ENCODE results near the gene CDH12. TPM values are rescaled to one million over a fixed set of nuclear protein-coding genes. Genes with fewer than 3 reads are reported as not detected.
"Not testable (repeated sequence)": the region's sequence is repeated elsewhere in the genome, so short reads cannot be mapped to it uniquely, and the experiment has no call there.

Gene CDH12
- polyA plus RNA-seq, 4 donors, result 2.6 TPM; not detected in 3

DNA sequence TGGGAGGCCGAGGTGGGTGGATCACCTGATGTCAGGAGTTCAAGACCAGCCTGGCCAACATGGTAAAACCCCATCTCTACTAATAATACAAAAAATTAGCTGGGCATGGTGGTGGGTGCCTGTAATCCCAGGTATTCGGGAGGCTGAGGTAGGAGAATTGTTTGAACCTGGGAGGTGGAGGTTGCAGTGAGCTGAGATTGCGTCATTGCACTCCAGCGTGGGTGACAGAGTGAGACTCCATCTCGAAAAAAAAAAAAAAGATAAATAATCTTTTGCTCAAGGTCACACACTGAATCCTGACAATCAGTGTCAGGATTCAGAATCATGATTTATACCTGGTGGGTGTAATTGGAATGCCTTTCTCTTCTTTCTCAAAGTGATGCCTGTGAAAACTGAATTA, 5.8 kb upstream of the CDH12 start:
- H3K4me3 ChIP-seq (ENCODE audit: low read depth in 1 of 3, low read length in 3 of 3); H3K27ac ChIP-seq (ENCODE audit: low read depth in 1 of 3, low read length in 2 of 3); H3K9me3 ChIP-seq (ENCODE audit: control insufficient read depth in 2 of 2, insufficient read depth in 1 of 2, low read depth in 1 of 2, low read length in 1 of 2); H3K4me1 ChIP-seq (ENCODE audit: control insufficient read depth in 3 of 3, insufficient read depth in 2 of 3, low read depth in 1 of 3, low read length in 2 of 3); DNase-seq; FAIRE-seq; H3K36me3 ChIP-seq (ENCODE audit: control insufficient read depth in 3 of 3, insufficient read depth in 2 of 3, low read depth in 1 of 3, low read length in 3 of 3); H3K27me3 ChIP-seq (ENCODE audit: control insufficient read depth in 3 of 3, insufficient read depth in 3 of 3, low read length in 3 of 3): not testable (repeated sequence)
- 71 to 84% (median 81%) methylated on average over 5 of the region's 5 CpGs for WGBS, 3 donors

DNA sequence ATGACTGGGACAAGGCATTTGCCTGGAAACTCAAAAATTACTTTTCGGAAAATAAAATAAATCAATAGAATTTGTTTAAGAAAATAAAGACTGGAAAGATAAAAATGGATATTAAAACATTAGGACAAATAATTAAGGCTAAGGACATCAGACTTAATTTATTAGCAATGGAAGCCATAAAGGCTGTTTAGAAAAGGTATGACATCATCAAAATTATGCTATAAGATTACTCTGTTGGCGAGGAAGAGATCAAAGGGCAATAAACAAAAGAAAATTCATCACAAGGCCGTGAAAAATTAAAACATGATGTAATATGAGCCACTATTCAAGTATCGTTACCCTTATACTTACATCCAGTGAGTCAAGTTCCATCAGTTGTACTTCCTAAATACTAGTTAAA, 2.7 kb upstream of the CDH12 start:
- Histone ChIP-seq H3K9me3 (ENCODE audit: control insufficient read depth in 2 of 2, insufficient read depth in 1 of 2, low read depth in 1 of 2, low read length in 1 of 2) (no peaks in the 10 kb centered on the region), H3K27ac (ENCODE audit: low read depth in 1 of 3, low read length in 2 of 3) (no peak overlapping the region), H3K4me3 (ENCODE audit: low read depth in 1 of 3, low read length in 3 of 3) (no peak overlapping the region), H3K36me3 (ENCODE audit: control insufficient read depth in 3 of 3, insufficient read depth in 2 of 3, low read depth in 1 of 3, low read length in 3 of 3) (no peaks in the 10 kb centered on the region), H3K4me1 (ENCODE audit: control insufficient read depth in 3 of 3, insufficient read depth in 2 of 3, low read depth in 1 of 3, low read length in 2 of 3) (no peaks in the 10 kb centered on the region), H3K27me3 (ENCODE audit: control insufficient read depth in 3 of 3, insufficient read depth in 3 of 3, low read length in 3 of 3) (peaks cover 0 to 7% (median 0%) of the 10 kb centered on the region in 3 donors)
- 49 to 66% (median 60%) methylated on average over 4 of the region's 4 CpGs for WGBS, 3 donors
- no peak for FAIRE-seq
- DNase-seq, result no peak

GRCh38 chr5:22850981-22851380, 2.2 kb downstream of the CDH12 start:
- H3K9me3 ChIP-seq (ENCODE audit: control insufficient read depth in 2 of 2, insufficient read depth in 1 of 2, low read depth in 1 of 2, low read length in 1 of 2), result no peaks in the 10 kb centered on the region
- DNase-seq (no peak), FAIRE-seq (no peak)
- no peaks in the 10 kb centered on the region for H3K36me3 ChIP-seq (ENCODE audit: control insufficient read depth in 3 of 3, insufficient read depth in 2 of 3, low read depth in 1 of 3, low read length in 3 of 3)
- no peak overlapping the region for H3K27ac ChIP-seq (ENCODE audit: low read depth in 1 of 3, low read length in 2 of 3)
- WGBS, 3 donors, result 43 to 51% (median 48%) methylated on average over 3 of the region's 3 CpGs
- peaks cover 0 to 7% (median 0%) of the 10 kb centered on the region in 3 donors for H3K27me3 ChIP-seq (ENCODE audit: control insufficient read depth in 3 of 3, insufficient read depth in 3 of 3, low read length in 3 of 3)
- no peaks in the 10 kb centered on the region for H3K4me1 ChIP-seq (ENCODE audit: control insufficient read depth in 3 of 3, insufficient read depth in 2 of 3, low read depth in 1 of 3, low read length in 2 of 3)
- H3K4me3 ChIP-seq (ENCODE audit: low read depth in 1 of 3, low read length in 3 of 3), result no peak overlapping the region

DNA sequence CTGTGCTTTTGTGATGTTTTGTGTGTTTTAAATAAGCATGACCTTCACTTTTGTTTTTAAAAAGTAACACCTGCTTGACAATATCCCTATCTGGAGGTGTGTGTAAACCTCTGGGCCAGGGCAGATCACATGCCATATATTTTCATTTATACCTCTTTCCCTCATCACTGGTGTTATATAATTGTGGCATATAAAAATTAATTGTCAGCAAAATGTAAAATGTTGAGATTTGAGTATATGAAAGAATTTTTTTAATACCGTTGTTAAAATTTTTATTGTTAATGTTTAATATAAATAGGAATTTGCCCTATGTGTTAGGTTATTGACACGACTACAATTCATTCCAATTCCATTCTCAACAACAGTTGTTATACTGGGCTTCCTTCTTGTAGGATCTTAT, 6.5 kb downstream of the CDH12 start:
- no peaks in the 10 kb centered on the region for H3K4me1 ChIP-seq (ENCODE audit: control insufficient read depth in 3 of 3, insufficient read depth in 2 of 3, low read depth in 1 of 3, low read length in 2 of 3)
- no peaks in the 10 kb centered on the region for H3K36me3 ChIP-seq (ENCODE audit: control insufficient read depth in 3 of 3, insufficient read depth in 2 of 3, low read depth in 1 of 3, low read length in 3 of 3)
- WGBS, 3 donors, result 60 to 85% (median 73%) methylated on average over 2 of the region's 2 CpGs
- no peak overlapping the region for H3K4me3 ChIP-seq (ENCODE audit: low read depth in 1 of 3, low read length in 3 of 3)
- no peak overlapping the region for H3K27ac ChIP-seq (ENCODE audit: low read depth in 1 of 3, low read length in 2 of 3)
- DNase-seq (no peak), FAIRE-seq (no peak)
- no peaks in the 10 kb centered on the region for H3K9me3 ChIP-seq (ENCODE audit: control insufficient read depth in 2 of 2, insufficient read depth in 1 of 2, low read depth in 1 of 2, low read length in 1 of 2)
- no peaks in the 10 kb centered on the region for H3K27me3 ChIP-seq (ENCODE audit: control insufficient read depth in 3 of 3, insufficient read depth in 3 of 3, low read length in 3 of 3)

GRCh38 chr5:22844636-22845035, 8.5 kb downstream of the CDH12 start:
- FAIRE-seq (no peak), DNase-seq (no peak)
- H3K4me1 ChIP-seq (ENCODE audit: control insufficient read depth in 3 of 3, insufficient read depth in 2 of 3, low read depth in 1 of 3, low read length in 2 of 3), result no peaks in the 10 kb centered on the region
- 82 to 87% (median 83%) methylated on average over 2 of the region's 2 CpGs for WGBS, 3 donors
- H3K27me3 ChIP-seq (ENCODE audit: control insufficient read depth in 3 of 3, insufficient read depth in 3 of 3, low read length in 3 of 3), result no peaks in the 10 kb centered on the region
- H3K4me3 ChIP-seq (ENCODE audit: low read depth in 1 of 3, low read length in 3 of 3), result no peak overlapping the region
- H3K27ac ChIP-seq (ENCODE audit: low read depth in 1 of 3, low read length in 2 of 3), result no peak overlapping the region
- no peaks in the 10 kb centered on the region for H3K9me3 ChIP-seq (ENCODE audit: control insufficient read depth in 2 of 2, insufficient read depth in 1 of 2, low read depth in 1 of 2, low read length in 1 of 2)
- H3K36me3 ChIP-seq (ENCODE audit: control insufficient read depth in 3 of 3, insufficient read depth in 2 of 3, low read depth in 1 of 3, low read length in 3 of 3), result no peaks in the 10 kb centered on the region

DNA sequence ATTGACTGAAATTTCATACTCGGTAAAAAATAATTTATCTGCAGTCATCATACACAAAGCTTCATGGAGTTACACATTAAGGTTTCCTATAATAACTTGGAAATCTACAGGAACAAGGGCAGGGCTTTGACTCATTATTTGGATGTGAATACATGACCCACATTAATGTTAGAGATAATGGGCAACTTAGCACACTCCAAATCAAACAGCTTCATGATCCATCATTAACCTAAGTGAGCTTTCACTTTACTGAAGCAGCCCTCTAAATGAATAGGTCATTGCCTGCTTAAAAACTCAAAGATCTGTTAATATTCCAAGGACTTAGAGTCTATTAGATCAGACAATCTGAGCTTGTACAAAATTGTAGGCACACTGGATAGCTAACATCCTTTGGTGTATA, 9.0 kb downstream of the CDH12 start:
- H3K36me3 ChIP-seq (ENCODE audit: control insufficient read depth in 3 of 3, insufficient read depth in 2 of 3, low read depth in 1 of 3, low read length in 3 of 3), result no peaks in the 10 kb centered on the region
- DNase-seq (no peak), FAIRE-seq (no peak)
- no peaks in the 10 kb centered on the region for H3K9me3 ChIP-seq (ENCODE audit: control insufficient read depth in 2 of 2, insufficient read depth in 1 of 2, low read depth in 1 of 2, low read length in 1 of 2)
- H3K27me3 ChIP-seq (ENCODE audit: control insufficient read depth in 3 of 3, insufficient read depth in 3 of 3, low read length in 3 of 3), result no peaks in the 10 kb centered on the region
- WGBS, 3 donors, result 76 to 86% (median 77%) methylated on average over 1 of the region's 1 CpG
- H3K27ac ChIP-seq (ENCODE audit: low read depth in 1 of 3, low read length in 2 of 3), result no peak overlapping the region
- no peak overlapping the region for H3K4me3 ChIP-seq (ENCODE audit: low read depth in 1 of 3, low read length in 3 of 3)
- H3K4me1 ChIP-seq (ENCODE audit: control insufficient read depth in 3 of 3, insufficient read depth in 2 of 3, low read depth in 1 of 3, low read length in 2 of 3), result no peaks in the 10 kb centered on the region

- H3K27ac ChIP-seq (ENCODE audit: low read depth in 1 of 3, low read length in 2 of 3), result no peak overlapping the region
- no peaks in the 10 kb centered on the region for H3K36me3 ChIP-seq (ENCODE audit: control insufficient read depth in 3 of 3, insufficient read depth in 2 of 3, low read depth in 1 of 3, low read length in 3 of 3)
- H3K4me1 ChIP-seq (ENCODE audit: control insufficient read depth in 3 of 3, insufficient read depth in 2 of 3, low read depth in 1 of 3, low read length in 2 of 3), result no peaks in the 10 kb centered on the region
- WGBS, 3 donors, result 60 to 77% (median 74%) methylated on average over 2 of the region's 2 CpGs
- DNase-seq, result no peak
- H3K4me3 ChIP-seq (ENCODE audit: low read depth in 1 of 3, low read length in 3 of 3), result no peak overlapping the region
- FAIRE-seq, result no peak
- no peaks in the 10 kb centered on the region for H3K9me3 ChIP-seq (ENCODE audit: control insufficient read depth in 2 of 2, insufficient read depth in 1 of 2, low read depth in 1 of 2, low read length in 1 of 2)
- no peaks in the 10 kb centered on the region for H3K27me3 ChIP-seq (ENCODE audit: control insufficient read depth in 3 of 3, insufficient read depth in 3 of 3, low read length in 3 of 3)
These were observed 10.6 kb downstream of the CDH12 start for GRCh38 chr5:22842574-22842973.

GRCh38 chr5:22837803-22838202, 15.3 kb downstream of the CDH12 start:
- H3K27ac ChIP-seq (ENCODE audit: low read depth in 1 of 3, low read length in 2 of 3), result no peak overlapping the region
- FAIRE-seq (no peak), DNase-seq (no peak)
- H3K36me3 ChIP-seq (ENCODE audit: control insufficient read depth in 3 of 3, insufficient read depth in 2 of 3, low read depth in 1 of 3, low read length in 3 of 3), result no peaks in the 10 kb centered on the region
- no peak overlapping the region for H3K4me3 ChIP-seq (ENCODE audit: low read depth in 1 of 3, low read length in 3 of 3)
- no peaks in the 10 kb centered on the region for H3K4me1 ChIP-seq (ENCODE audit: control insufficient read depth in 3 of 3, insufficient read depth in 2 of 3, low read depth in 1 of 3, low read length in 2 of 3)
- H3K9me3 ChIP-seq (ENCODE audit: control insufficient read depth in 2 of 2, insufficient read depth in 1 of 2, low read depth in 1 of 2, low read length in 1 of 2), result no peaks in the 10 kb centered on the region
- H3K27me3 ChIP-seq (ENCODE audit: control insufficient read depth in 3 of 3, insufficient read depth in 3 of 3, low read length in 3 of 3), result no peaks in the 10 kb centered on the region
- 84 to 87% (median 85%) methylated on average over 4 of the region's 4 CpGs for WGBS, 3 donors

GRCh38 chr5:22835686-22836085, 17.5 kb downstream of the CDH12 start:
- Histone ChIP-seq H3K27me3 (ENCODE audit: control insufficient read depth in 3 of 3, insufficient read depth in 3 of 3, low read length in 3 of 3) (no peaks in the 10 kb centered on the region), H3K27ac (ENCODE audit: low read depth in 1 of 3, low read length in 2 of 3) (no peak overlapping the region), H3K9me3 (ENCODE audit: control insufficient read depth in 2 of 2, insufficient read depth in 1 of 2, low read depth in 1 of 2, low read length in 1 of 2) (no peaks in the 10 kb centered on the region), H3K36me3 (ENCODE audit: control insufficient read depth in 3 of 3, insufficient read depth in 2 of 3, low read depth in 1 of 3, low read length in 3 of 3) (no peaks in the 10 kb centered on the region), H3K4me3 (ENCODE audit: low read depth in 1 of 3, low read length in 3 of 3) (no peak overlapping the region), H3K4me1 (ENCODE audit: control insufficient read depth in 3 of 3, insufficient read depth in 2 of 3, low read depth in 1 of 3, low read length in 2 of 3) (no peaks in the 10 kb centered on the region)
- FAIRE-seq (no peak), DNase-seq (no peak)
- WGBS, 3 donors, result 63 to 64% (median 63%) methylated on average over 1 of the region's 1 CpG

Measured in small intestine (tissue), 7 donors.